Body of pancreas (tissue), 4 donors: ENCODE data around the gene NCK1. TPM values are rescaled to one million over a fixed set of nuclear protein-coding genes. Genes with fewer than 3 reads are reported as not detected.
"Not testable (repeated sequence)": the region's sequence is repeated elsewhere in the genome, so short reads cannot be mapped to it uniquely, and the experiment has no call there.

Source experiments
- ATAC-seq: fragments of 150-250 bp; one replicate; pipeline ENCODE4 v1.9.1; 2016
- DNase-seq, 4 donors: peaks; one replicate each; pipeline ENCODE4 v3.0.0-alpha.2; 2019
- H3K27ac ChIP-seq, 4 donors: fragments of 200-600 bp; sonication (generic); 1 replicate in 3 of 4; 2 replicates in 1 of 4; pipeline versions ENCODE4 v1.5.1 to v1.6.1; 2016 to 2019; ENCODE audit warnings: mild to moderate bottlenecking in 1 of 4, mixed read lengths in 1 of 4, moderate library complexity in 1 of 4
- H3K27me3 ChIP-seq, 2 donors: fragments of 200-600 bp; sonication (generic); one replicate each; pipeline ENCODE4 v1.6.0; 2016; ENCODE audit warnings: mild to moderate bottlenecking in 1 of 2
- H3K36me3 ChIP-seq, 2 donors: fragments of 200-600 bp; sonication (generic); replicated peaks in 1 of 2; 2 replicates each; pipeline ENCODE4 v1.5.1; 2016; ENCODE audit warnings: low read depth in 2 of 2; ENCODE audit not compliant: insufficient read depth in 1 of 2
- H3K4me1 ChIP-seq: fragments of 200-600 bp; sonication (generic); one replicate; pipeline ENCODE4 v1.6.0; 2016
- H3K4me3 ChIP-seq, 2 donors: fragments of 200-600 bp; sonication (generic); 1 replicate in 1 of 2; 2 replicates in 1 of 2; pipeline ENCODE4 v1.5.1; 2016 to 2019
- H3K9me3 ChIP-seq, 3 donors: fragments of 200-600 bp; sonication (generic); 1 replicate in 2 of 3; 2 replicates in 1 of 3; pipeline ENCODE4 v1.5.1; 2016
- CTCF ChIP-seq, 7 experiments: fragments of 450-650 bp in 4 of 7; fragments of 200-600 bp in 3 of 7; sonication (generic) in 3 of 7; IDR thresholded peaks; one replicate each; pipeline ENCODE4 v1.5.1; 2016 to 2019; ENCODE audit warnings: antibody characterized with exemption in 7 of 7
- POLR2A ChIP-seq, 3 donors: fragments of 450-650 bp; IDR thresholded peaks; one replicate each; pipeline ENCODE4 v1.6.1; 2016; ENCODE audit warnings: antibody characterized with exemption in 3 of 3, mild to moderate bottlenecking in 2 of 3
- WGBS, 2 donors: methylation state at CpG; one replicate each; pipeline ENCODE4 v1.1.5; 2017; 5-methylcytosine and 5-hydroxymethylcytosine counted together
- intact Hi-C: fragments of 100-400 bp; cut with DNase I; formaldehyde crosslinking; loops from one replicate; pipeline ENCODE4 v1.15.1; 2023
- total RNA-seq, 2 donors: library from RNA; depleted of rRNA; stranded (reverse); fragments of >200 nt; gene quantifications; one replicate each; pipeline ENCODE4 v1.1.0, GENCODE V29; 2016

The NCK1 gene
- total RNA-seq, 2 donors from 2014 or later, result 19.4 to 20.0 TPM

- Histone ChIP-seq H3K27me3 (no peaks in the 10 kb centered on the region), H3K27ac (no peak overlapping the region), H3K9me3 (no peaks in the 10 kb centered on the region), H3K4me3 (no peak overlapping the region), H3K4me1 (peaks cover 11% of the 10 kb centered on the region), H3K36me3 (no peaks in the 10 kb centered on the region)
- intact Hi-C loops, result no loop called here
- WGBS, 2 donors, result 27 to 32% methylated on average over 1 of the region's 1 CpG
- no peak for TF ChIP-seq POLR2A (IDR thresholded peaks at IDR 0.05)
- TF ChIP-seq CTCF (IDR thresholded peaks at IDR 0.05), result no peak
- DNase-seq (no peak), ATAC-seq (no peak)
These were observed 100.9 kb downstream of the NCK1 start for GRCh38 chr3:136962927-136963326.

GRCh38 chr3:136969539-136969938 lies 107.5 kb downstream of the NCK1 start:
- H3K4me3 ChIP-seq, ATAC-seq, DNase-seq, intact Hi-C loops, H3K4me1 ChIP-seq, H3K9me3 ChIP-seq, H3K36me3 ChIP-seq, H3K27ac ChIP-seq, H3K27me3 ChIP-seq: not testable (repeated sequence)
- WGBS, 2 donors, result 82 to 94% methylated on average over 5 to 7 of the region's 14 CpGs

- DNase-seq (no peak), ATAC-seq (no peak)
These were observed 111.3 kb downstream of the NCK1 start for GRCh38 chr3:136973352-136973751.

GRCh38 chr3:136974670-136975069 lies 112.7 kb downstream of the NCK1 start:
- ATAC-seq, result no peak

More at GRCh38 chr3:136973352-136973751, 111.3 kb downstream of the NCK1 start:
- intact Hi-C loops, result no loop called here
- 89 to 94% methylated on average over 4 of the region's 4 CpGs for WGBS, 2 donors
- no peaks in the 10 kb centered on the region for H3K9me3 ChIP-seq
- no peak overlapping the region for H3K27ac ChIP-seq
- H3K4me3 ChIP-seq, result no peak overlapping the region
- TF ChIP-seq POLR2A (IDR thresholded peaks at IDR 0.05), result no peak
- H3K36me3 ChIP-seq, result no peaks in the 10 kb centered on the region
- no peaks in the 10 kb centered on the region for H3K4me1 ChIP-seq
- H3K27me3 ChIP-seq, result no peaks in the 10 kb centered on the region

GRCh38 chr3:136979204-136979603 lies 117.2 kb downstream of the NCK1 start:
- Histone ChIP-seq H3K4me3 (no peak overlapping the region), H3K4me1 (no peaks in the 10 kb centered on the region), H3K9me3 (no peaks in the 10 kb centered on the region), H3K27me3 (no peaks in the 10 kb centered on the region), H3K27ac (no peak overlapping the region), H3K36me3 (no peaks in the 10 kb centered on the region)
- TF ChIP-seq POLR2A (IDR thresholded peaks at IDR 0.05), result no peak
- no peak for TF ChIP-seq CTCF (IDR thresholded peaks at IDR 0.05)
- ATAC-seq (no peak), DNase-seq (no peak)
- intact Hi-C loops, result no loop called here

More at GRCh38 chr3:136974670-136975069, 112.7 kb downstream of the NCK1 start:
- no peak overlapping the region for H3K27ac ChIP-seq
- H3K4me3 ChIP-seq, result no peak overlapping the region
- H3K27me3 ChIP-seq, result no peaks in the 10 kb centered on the region
- intact Hi-C loops, result no loop called here
- no peaks in the 10 kb centered on the region for H3K9me3 ChIP-seq
- H3K36me3 ChIP-seq, result no peaks in the 10 kb centered on the region
- DNase-seq, result no peak
- no peaks in the 10 kb centered on the region for H3K4me1 ChIP-seq
- WGBS, 2 donors, result 40 to 44% methylated on average over 2 of the region's 2 CpGs
- TF ChIP-seq CTCF (IDR thresholded peaks at IDR 0.05) (no peak), POLR2A (IDR thresholded peaks at IDR 0.05) (no peak)

- WGBS, 2 donors, result 55 to 71% methylated on average over 3 of the region's 3 CpGs
- H3K4me1 ChIP-seq, result no peaks in the 10 kb centered on the region
- H3K9me3 ChIP-seq, result no peaks in the 10 kb centered on the region
- no peaks in the 10 kb centered on the region for H3K27me3 ChIP-seq
- TF ChIP-seq POLR2A (IDR thresholded peaks at IDR 0.05) (no peak), CTCF (IDR thresholded peaks at IDR 0.05) (no peak)
- no peak for DNase-seq
- no peak overlapping the region for H3K4me3 ChIP-seq
- H3K27ac ChIP-seq, result no peak overlapping the region
- no peak for ATAC-seq
- intact Hi-C loops, result no loop called here
- H3K36me3 ChIP-seq, result no peaks in the 10 kb centered on the region
These were observed 117.7 kb downstream of the NCK1 start for GRCh38 chr3:136979684-136980083.
